GM12878 (cell line): ENCODE results near the gene CLUH. TPM values are rescaled to one million over a fixed set of nuclear protein-coding genes. Genes with fewer than 3 reads are reported as not detected.

Experiments used
- ATAC-seq: fragments of 200-7000 bp; cut with Tn5 transposase; 3 replicates; pipeline ENCODE4 v1.9.1; 2020; ENCODE audit warnings: mild to moderate bottlenecking, moderate library complexity
- BruUV-seq: library from RNA; stranded (reverse); fragments of 400-500 nt; replicated peaks from 2 replicates; lab custom pipeline; 2021; lab: Mats Ljungman, UMichigan
- CTCF ChIA-PET: fragments of 300-600 bp; sonication (Branson Sonifier 250); formaldehyde crosslinking; extraction: SDS; loops from one replicate; lab custom pipeline; 2021; ENCODE audit warnings: inconsistent platforms; lab: Yijun Ruan, JAX
- POLR2A ChIA-PET: fragments of 350-600 bp; formaldehyde crosslinking; extraction: SDS; loops from one replicate; lab custom pipeline; 2021; ENCODE audit warnings: inconsistent platforms; lab: Charles Lee
- RAD21 ChIA-PET: fragments of 300-600 bp; sonication (Branson Sonifier 250); formaldehyde crosslinking; loops from one replicate; lab custom pipeline; 2023; ENCODE audit warnings: antibody characterized with exemption; ENCODE audit not compliant: unreplicated experiment; lab: Charles Lee
- SMC1A ChIA-PET: fragments of 300-600 bp; sonication (Branson Sonifier 250); formaldehyde crosslinking; loops from one replicate; lab custom pipeline; 2023; ENCODE audit not compliant: unreplicated experiment, uncharacterized antibody; lab: Charles Lee
- DNase-seq: peaks from one replicate; pipeline ENCODE4 v3.0.0-alpha.2; 2011; ENCODE audit warnings: low read depth, low spot score
- FAIRE-seq: peaks from 3 replicates; lab custom pipeline; 2011; peaks lifted over from hg19 to GRCh38; lab: Jason Lieb, UNC
- H2AFZ ChIP-seq: 2 replicates; pipeline ENCODE4 v1.6.0; 2011; ENCODE audit warnings: low read depth, low read length, control low read depth; ENCODE audit not compliant: control insufficient read depth
- H3K27ac ChIP-seq: 2 replicates; pipeline ENCODE4 v1.5.1; 2011; ENCODE audit warnings: control low read depth; ENCODE audit not compliant: control insufficient read depth, insufficient read depth
- H3K27me3 ChIP-seq, 2 experiments: replicated peaks in 1 of 2; 2 replicates each; pipeline versions ENCODE4 v1.6.0 to v1.6.1; 2011; ENCODE audit warnings: low read length in 1 of 2; ENCODE audit not compliant: control insufficient read depth in 2 of 2, insufficient read depth in 2 of 2
- H3K36me3 ChIP-seq, 2 experiments: 2 replicates each; pipeline ENCODE4 v1.5.1; 2011; ENCODE audit warnings: low read length in 1 of 2; ENCODE audit not compliant: control insufficient read depth in 2 of 2, insufficient read depth in 2 of 2
- H3K4me1 ChIP-seq: 2 replicates; pipeline ENCODE4 v1.6.1; 2011; ENCODE audit warnings: mild to moderate bottlenecking, low read length, moderate library complexity, mixed read lengths; ENCODE audit not compliant: control insufficient read depth, insufficient read depth
- H3K4me2 ChIP-seq: 2 replicates; pipeline ENCODE4 v1.6.0; 2011; ENCODE audit warnings: control low read depth; ENCODE audit not compliant: control insufficient read depth, insufficient read depth
- H3K4me3 ChIP-seq: fragments of 200-600 bp; sonication (generic); 2 replicates; pipeline ENCODE4 v1.5.1; 2016
- H3K79me2 ChIP-seq: 2 replicates; pipeline ENCODE4 v1.6.0; 2011; ENCODE audit warnings: low read length; ENCODE audit not compliant: control insufficient read depth, insufficient read depth
- H3K9ac ChIP-seq: 2 replicates; pipeline ENCODE4 v1.8.0; 2011; ENCODE audit warnings: low read length, control low read depth, mixed read lengths; ENCODE audit not compliant: control insufficient read depth, insufficient read depth
- H3K9me3 ChIP-seq: replicated peaks from 3 replicates; pipeline ENCODE4 v1.5.1; 2011; ENCODE audit warnings: mild to moderate bottlenecking, low read length; ENCODE audit not compliant: control insufficient read depth, insufficient read depth
- H4K20me1 ChIP-seq: 2 replicates; pipeline ENCODE4 v1.6.0; 2011; ENCODE audit not compliant: control insufficient read depth, insufficient read depth
- CREB1 ChIP-seq: IDR thresholded peaks from 2 replicates; pipeline ENCODE4 v1.6.1; 2012; ENCODE audit warnings: low read depth, mild to moderate bottlenecking, inconsistent platforms
- IKZF1 ChIP-seq: fragments of 450-650 bp; conservative IDR thresholded peaks from 2 replicates; pipeline ENCODE4 v1.6.1; 2017; ENCODE audit warnings: antibody characterized with exemption, mild to moderate bottlenecking
- NFYB ChIP-seq: IDR thresholded peaks from 2 replicates; pipeline ENCODE4 v1.6.1; 2011; ENCODE audit warnings: low read depth, mild to moderate bottlenecking, low read length, improper control_type of control experiment, moderate library complexity; ENCODE audit not compliant: insufficient read depth
- PAX5 ChIP-seq: IDR thresholded peaks from 2 replicates; pipeline ENCODE4 v1.6.1; 2011; ENCODE audit warnings: low read depth, low read length, borderline replicate concordance
- POLR2AphosphoS5 ChIP-seq: IDR thresholded peaks from 2 replicates; pipeline ENCODE4 v1.6.1; 2011; ENCODE audit warnings: mild to moderate bottlenecking, low read length, inconsistent platforms
- SIX5 ChIP-seq: IDR thresholded peaks from 2 replicates; pipeline ENCODE4 v1.6.1; 2011; ENCODE audit warnings: mild to moderate bottlenecking, low read depth, low read length, moderate library complexity; ENCODE audit not compliant: severe bottlenecking
- SMAD1 ChIP-seq: fragments of 450-650 bp; IDR thresholded peaks from 2 replicates; pipeline ENCODE4 v1.6.1; 2018; ENCODE audit warnings: mild to moderate bottlenecking, low read depth; ENCODE audit not compliant: partially characterized antibody
- TARDBP ChIP-seq: IDR thresholded peaks from 2 replicates; pipeline ENCODE4 v1.6.1; 2016; ENCODE audit warnings: borderline replicate concordance
- YBX1 ChIP-seq: fragments of 450-650 bp; IDR thresholded peaks from 2 replicates; pipeline ENCODE4 v1.6.1; 2016; ENCODE audit warnings: antibody characterized with exemption
- ZNF274 ChIP-seq: IDR thresholded peaks from one replicate; pipeline ENCODE4 v1.8.0; 2011; ENCODE audit not compliant: insufficient read length, insufficient read depth
- WGBS: methylation state at CpG from one replicate; pipeline ENCODE4 v1.1.6; 2016; ENCODE audit warnings: low lambda C conversion rate; ENCODE audit not compliant: insufficient replicate concordance, insufficient coverage; ENCODE audit errors: missing lambda C conversion rate; 5-methylcytosine and 5-hydroxymethylcytosine counted together
- in situ Hi-C: fragments of 300-500 bp; cut with MboI; formaldehyde crosslinking; loops from 9 replicates; pipeline ENCODE4 v1.14.3; 2018; ENCODE audit warnings: mixed read lengths
- intact Hi-C: fragments of 100-400 bp; cut with micrococcal nuclease; formaldehyde crosslinking; loops from one replicate; pipeline ENCODE4 v1.14.2; 2022; ENCODE audit not compliant: unreplicated experiment
- polyA plus RNA-seq, 11 experiments: library from polyadenylated mRNA; depleted of rRNA in 4 of 11; unstranded in 6 of 11; stranded (reverse) in 5 of 11; fragments of >200 nt; fragmentation: Nextera tagmentation in 4 of 11; fragmentation: Illumina TruSeq in 1 of 11; extraction: Ambion mirVana in 4 of 11; extraction: Trizol in 1 of 11; gene quantifications; 1 replicate in 1 of 11; 2 replicates in 10 of 11; pipeline versions ENCODE4 v1.2.1 to v1.2.3, GENCODE V29; 2011 to 2016; ENCODE audit warnings: inconsistent platforms in 2 of 11, missing spikeins in 2 of 11, low read depth in 1 of 11
- total RNA-seq, 4 experiments: library from RNA; depleted of rRNA in 3 of 4; stranded (reverse); fragments of >200 nt in 3 of 4; fragmentation: Illumina TruSeq in 1 of 4; extraction: Trizol in 1 of 4; gene quantifications; 2 replicates each; pipeline versions ENCODE4 v1.2.1 to v1.2.3, GENCODE V29; 2013 to 2021
- TF ChIP-seq, protein P1 (sequence below): fragments of 150-350 bp; IDR thresholded peaks from 2 replicates; pipeline ENCODE4 v1.6.1; 2016; ENCODE audit warnings: low read depth, low read length
- TF ChIP-seq, protein P2 (sequence below), 3 experiments: IDR thresholded peaks in 2 of 3; conservative IDR thresholded peaks in 1 of 3; 2 replicates each; pipeline ENCODE4 v1.5.1; 2011; ENCODE audit warnings: low read depth in 3 of 3, low read length in 3 of 3, mild to moderate bottlenecking in 3 of 3, control low read depth in 2 of 3, moderate library complexity in 2 of 3, inconsistent platforms in 1 of 3, mixed read lengths in 1 of 3; ENCODE audit not compliant: control insufficient read depth in 2 of 3, insufficient read depth in 1 of 3; ENCODE audit errors: extremely low read depth in 1 of 3

Gene CLUH
- total and polyA plus RNA-seq, 10 of the 15 experiments (the other 5 are each of a cell fraction or from before 2014, with no cell fraction given): 0.11 to 147 (median 60.2) TPM

DNA sequence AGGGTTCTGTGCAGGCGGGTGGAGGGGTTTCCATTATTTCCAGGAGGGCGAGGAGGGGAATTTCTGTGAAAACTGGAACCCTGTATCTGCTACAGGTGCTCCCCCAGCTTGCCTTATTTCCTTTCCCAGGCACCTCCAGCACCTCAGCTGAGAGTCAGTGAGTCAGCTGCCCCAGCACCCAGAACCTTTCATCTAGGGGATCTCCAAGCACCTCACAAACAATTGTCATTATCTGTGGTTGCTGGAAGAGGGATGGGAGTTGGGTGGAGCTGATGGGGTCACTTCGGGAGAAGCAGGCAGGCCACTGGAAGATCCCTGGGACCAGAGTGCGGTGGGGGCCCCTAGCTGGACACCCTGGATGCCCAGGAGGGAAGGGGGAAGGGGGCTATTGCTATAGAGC lies 10.0 kb upstream of the CLUH start:
- in situ Hi-C loops (no loop called here), intact Hi-C loops (no loop called here)
- RAD21 ChIA-PET: no interaction called here
- peak; percentile 33; the same call in 1 of the 3 replicates for ATAC-seq
- no TSS peak for BruUV-seq
- Histone ChIP-seq H3K79me2 (no peaks in the 10 kb centered on the region), H3K4me3 (no peak overlapping the region), H3K4me1 (no peaks in the 10 kb centered on the region; the same call in none of the 2 replicates), H4K20me1 (no peaks in the 10 kb centered on the region), H3K9ac (no peak overlapping the region), H3K27ac (no peak overlapping the region)
- POLR2A ChIA-PET: no interaction called here
- FAIRE-seq: no peak
- CTCF ChIA-PET: interaction anchor here (0.7 kb wide), 1 partner anchor 287 kb away, joined by 3 read pairs; no protein-coding TSS in a partner anchor
- no peak for TF ChIP-seq POLR2AphosphoS5
- TF ChIP-seq TARDBP: no peak
- TF ChIP-seq IKZF1: peak; percentile 38; the same call in 1 of the 2 replicates
- TF ChIP-seq, all 136 proteins: peak for 1
- Histone ChIP-seq H3K9me3 (no peaks in the 10 kb centered on the region), H3K36me3 (no peaks in the 10 kb centered on the region), H2AFZ (no peak overlapping the region), H3K4me2 (no peak overlapping the region), H3K27me3 (peaks cover 0 to 3% of the 10 kb centered on the region in 2 experiments; a peak in 3 of 4 replicates)
- no peak for DNase-seq
- SMC1A ChIA-PET: interaction anchor here (0.7 kb wide), 2 partner anchors 177 to 296 kb away, joined by 3 read pairs; no protein-coding TSS in a partner anchor
- 30% methylated on average over 3 of the region's 4 CpGs for WGBS

- BruUV-seq: no TSS peak
- no peak for FAIRE-seq
- TF ChIP-seq CREB1 (no peak), NFYB (no peak), SMAD1 (no peak), SIX5 (no peak), ZNF274 (no peak), YBX1 (no peak), PAX5 (no peak)
- TF ChIP-seq, protein P1, sequence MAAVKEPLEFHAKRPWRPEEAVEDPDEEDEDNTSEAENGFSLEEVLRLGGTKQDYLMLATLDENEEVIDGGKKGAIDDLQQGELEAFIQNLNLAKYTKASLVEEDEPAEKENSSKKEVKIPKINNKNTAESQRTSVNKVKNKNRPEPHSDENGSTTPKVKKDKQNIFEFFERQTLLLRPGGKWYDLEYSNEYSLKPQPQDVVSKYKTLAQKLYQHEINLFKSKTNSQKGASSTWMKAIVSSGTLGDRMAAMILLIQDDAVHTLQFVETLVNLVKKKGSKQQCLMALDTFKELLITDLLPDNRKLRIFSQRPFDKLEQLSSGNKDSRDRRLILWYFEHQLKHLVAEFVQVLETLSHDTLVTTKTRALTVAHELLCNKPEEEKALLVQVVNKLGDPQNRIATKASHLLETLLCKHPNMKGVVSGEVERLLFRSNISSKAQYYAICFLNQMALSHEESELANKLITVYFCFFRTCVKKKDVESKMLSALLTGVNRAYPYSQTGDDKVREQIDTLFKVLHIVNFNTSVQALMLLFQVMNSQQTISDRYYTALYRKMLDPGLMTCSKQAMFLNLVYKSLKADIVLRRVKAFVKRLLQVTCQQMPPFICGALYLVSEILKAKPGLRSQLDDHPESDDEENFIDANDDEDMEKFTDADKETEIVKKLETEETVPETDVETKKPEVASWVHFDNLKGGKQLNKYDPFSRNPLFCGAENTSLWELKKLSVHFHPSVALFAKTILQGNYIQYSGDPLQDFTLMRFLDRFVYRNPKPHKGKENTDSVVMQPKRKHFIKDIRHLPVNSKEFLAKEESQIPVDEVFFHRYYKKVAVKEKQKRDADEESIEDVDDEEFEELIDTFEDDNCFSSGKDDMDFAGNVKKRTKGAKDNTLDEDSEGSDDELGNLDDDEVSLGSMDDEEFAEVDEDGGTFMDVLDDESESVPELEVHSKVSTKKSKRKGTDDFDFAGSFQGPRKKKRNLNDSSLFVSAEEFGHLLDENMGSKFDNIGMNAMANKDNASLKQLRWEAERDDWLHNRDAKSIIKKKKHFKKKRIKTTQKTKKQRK: no peak
- TF ChIP-seq, protein P2, sequence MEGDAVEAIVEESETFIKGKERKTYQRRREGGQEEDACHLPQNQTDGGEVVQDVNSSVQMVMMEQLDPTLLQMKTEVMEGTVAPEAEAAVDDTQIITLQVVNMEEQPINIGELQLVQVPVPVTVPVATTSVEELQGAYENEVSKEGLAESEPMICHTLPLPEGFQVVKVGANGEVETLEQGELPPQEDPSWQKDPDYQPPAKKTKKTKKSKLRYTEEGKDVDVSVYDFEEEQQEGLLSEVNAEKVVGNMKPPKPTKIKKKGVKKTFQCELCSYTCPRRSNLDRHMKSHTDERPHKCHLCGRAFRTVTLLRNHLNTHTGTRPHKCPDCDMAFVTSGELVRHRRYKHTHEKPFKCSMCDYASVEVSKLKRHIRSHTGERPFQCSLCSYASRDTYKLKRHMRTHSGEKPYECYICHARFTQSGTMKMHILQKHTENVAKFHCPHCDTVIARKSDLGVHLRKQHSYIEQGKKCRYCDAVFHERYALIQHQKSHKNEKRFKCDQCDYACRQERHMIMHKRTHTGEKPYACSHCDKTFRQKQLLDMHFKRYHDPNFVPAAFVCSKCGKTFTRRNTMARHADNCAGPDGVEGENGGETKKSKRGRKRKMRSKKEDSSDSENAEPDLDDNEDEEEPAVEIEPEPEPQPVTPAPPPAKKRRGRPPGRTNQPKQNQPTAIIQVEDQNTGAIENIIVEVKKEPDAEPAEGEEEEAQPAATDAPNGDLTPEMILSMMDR (IDR thresholded peaks at IDR 0.05 in 2 of 3, conservative IDR thresholded peaks at IDR 0.05 in 1 of 3; ENCODE audit: control insufficient read depth in 2 of 3, extremely low read depth in 1 of 3, insufficient read depth in 1 of 3, low read depth in 3 of 3, low read length in 3 of 3): no peak
Observed at GRCh38 chr17:2719861-2720260, 8.3 kb upstream of the CLUH start.

More at GRCh38 chr17:2719861-2720260, 8.3 kb upstream of the CLUH start:
- ChIA-PET POLR2A (no interaction called here), SMC1A (no interaction called here), RAD21 (no interaction called here), CTCF (no interaction called here)
- H3K9me3 ChIP-seq: no peaks in the 10 kb centered on the region
- H3K79me2 ChIP-seq: no peaks in the 10 kb centered on the region
- H3K4me1 ChIP-seq: no peaks in the 10 kb centered on the region; the same call in none of the 2 replicates
- ATAC-seq (no peak), DNase-seq (no peak)
- H3K9ac ChIP-seq: no peak overlapping the region
- no peaks in the 10 kb centered on the region for H4K20me1 ChIP-seq
- peaks cover 0 to 2% of the 10 kb centered on the region in 2 experiments; a peak in 3 of 4 replicates for H3K27me3 ChIP-seq
- H3K4me3 ChIP-seq: no peak overlapping the region
- H3K27ac ChIP-seq: no peak overlapping the region
- no peak overlapping the region for H2AFZ ChIP-seq
- in situ Hi-C loops (no loop called here), intact Hi-C loops (no loop called here)
- H3K36me3 ChIP-seq: no peaks in the 10 kb centered on the region
- H3K4me2 ChIP-seq: no peak overlapping the region
- 67% methylated on average over 4 of the region's 4 CpGs for WGBS
